NCI-H2171 (cell line): ENCODE measurements around the gene CYP2A6.
"Not testable (repeated sequence)": the region's sequence is repeated elsewhere in the genome, so short reads cannot be mapped to it uniquely, and the experiment has no call there.

Experiments used
- DNase-seq: peaks from one replicate; lab custom pipeline; 2025; lab: John Stamatoyannopoulos, UW

Gene CYP2A6

GRCh38 chr19:40818480-40819399 is 31.5 kb downstream of the CYP2A6 start:
- DNase-seq: peak; percentile 46

- no peak for DNase-seq
These were observed 35.0 kb downstream of the CYP2A6 start for GRCh38 chr19:40815223-40815622.

- no peak for DNase-seq
These were observed 37.1 kb downstream of the CYP2A6 start for GRCh38 chr19:40813182-40813581.

- not testable (repeated sequence) for DNase-seq
These were observed 37.7 kb downstream of the CYP2A6 start for GRCh38 chr19:40812571-40812970.

GRCh38 chr19:40811478-40812341 is 38.5 kb downstream of the CYP2A6 start:
- DNase-seq: no peak

- DNase-seq: not testable (repeated sequence)
These were observed 39.4 kb downstream of the CYP2A6 start for GRCh38 chr19:40810649-40811408.

- no peak for DNase-seq
These were observed 40.1 kb downstream of the CYP2A6 start for GRCh38 chr19:40810160-40810559.

- no peak for DNase-seq
These were observed 40.7 kb downstream of the CYP2A6 start for GRCh38 chr19:40809358-40810086.

GRCh38 chr19:40808497-40808896 is 41.8 kb downstream of the CYP2A6 start:
- no peak for DNase-seq

- DNase-seq: no peak
These were observed 42.3 kb downstream of the CYP2A6 start for GRCh38 chr19:40808021-40808325.

GRCh38 chr19:40807147-40808020 is 42.9 kb downstream of the CYP2A6 start:
- no peak for DNase-seq

GRCh38 chr19:40806423-40807146 is 43.7 kb downstream of the CYP2A6 start:
- no peak for DNase-seq

GRCh38 chr19:40805258-40805868 is 44.9 kb downstream of the CYP2A6 start:
- no peak for DNase-seq

GRCh38 chr19:40804783-40805242 is 45.4 kb downstream of the CYP2A6 start:
- DNase-seq: no peak

GRCh38 chr19:40803857-40804782 is 46.1 kb downstream of the CYP2A6 start:
- no peak for DNase-seq

GRCh38 chr19:40803170-40803856 is 46.9 kb downstream of the CYP2A6 start:
- no peak for DNase-seq

- peak; percentile 7 for DNase-seq
These were observed 47.7 kb downstream of the CYP2A6 start for GRCh38 chr19:40802300-40803169.
